Brain pericyte (primary cell): Measurements from ENCODE around the gene CT45A5.
"Not testable (repeated sequence)": the region's sequence is repeated elsewhere in the genome, so short reads cannot be mapped to it uniquely, and the experiment has no call there.

Source experiments
- DNase-seq: peaks from one replicate; pipeline ENCODE4 v3.0.0-alpha.2; 2012; ENCODE audit warnings: low read depth, low spot score

CT45A5 gene, protein sequence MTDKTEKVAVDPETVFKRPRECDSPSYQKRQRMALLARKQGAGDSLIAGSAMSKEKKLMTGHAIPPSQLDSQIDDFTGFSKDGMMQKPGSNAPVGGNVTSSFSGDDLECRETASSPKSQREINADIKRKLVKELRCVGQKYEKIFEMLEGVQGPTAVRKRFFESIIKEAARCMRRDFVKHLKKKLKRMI

DNA sequence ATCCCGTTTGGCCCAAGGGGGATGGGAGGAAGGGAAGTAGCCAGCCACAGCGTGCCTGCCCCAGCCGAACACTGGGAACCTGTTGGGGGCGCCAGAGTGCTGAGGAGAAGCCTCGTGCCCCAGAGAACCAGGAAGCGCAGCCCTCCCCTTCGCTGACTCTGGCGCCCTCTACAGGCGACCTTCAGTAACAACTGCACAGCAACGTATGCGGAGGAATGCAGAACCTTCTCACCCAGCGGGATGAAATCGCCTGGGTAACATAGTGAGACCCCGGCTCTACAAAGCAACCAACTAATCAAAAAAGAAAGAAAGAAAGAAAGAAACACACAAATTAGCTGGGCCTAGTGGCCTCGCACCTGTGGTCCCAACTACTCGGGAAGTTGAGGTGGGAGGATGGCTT is at the start of gene CT45A5:
Gene CT45A5 (minus strand): TSS at position 101 of the 400 bp plus-strand sequence. CDS start 3,774 bp downstream, outside the sequence.
- DNase-seq = not testable (repeated sequence)

DNA sequence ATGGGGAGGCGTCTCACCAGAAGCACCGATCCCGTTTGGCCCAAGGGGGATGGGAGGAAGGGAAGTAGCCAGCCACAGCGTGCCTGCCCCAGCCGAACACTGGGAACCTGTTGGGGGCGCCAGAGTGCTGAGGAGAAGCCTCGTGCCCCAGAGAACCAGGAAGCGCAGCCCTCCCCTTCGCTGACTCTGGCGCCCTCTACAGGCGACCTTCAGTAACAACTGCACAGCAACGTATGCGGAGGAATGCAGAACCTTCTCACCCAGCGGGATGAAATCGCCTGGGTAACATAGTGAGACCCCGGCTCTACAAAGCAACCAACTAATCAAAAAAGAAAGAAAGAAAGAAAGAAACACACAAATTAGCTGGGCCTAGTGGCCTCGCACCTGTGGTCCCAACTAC is 34.6 kb upstream of the CT45A5 start, which contains the start of gene CT45A2:
Gene CT45A2 (minus strand): TSS at position 101 of the 400 bp plus-strand sequence. CDS start 3,747 bp downstream, outside the sequence.
- not testable (repeated sequence) for DNase-seq

DNA sequence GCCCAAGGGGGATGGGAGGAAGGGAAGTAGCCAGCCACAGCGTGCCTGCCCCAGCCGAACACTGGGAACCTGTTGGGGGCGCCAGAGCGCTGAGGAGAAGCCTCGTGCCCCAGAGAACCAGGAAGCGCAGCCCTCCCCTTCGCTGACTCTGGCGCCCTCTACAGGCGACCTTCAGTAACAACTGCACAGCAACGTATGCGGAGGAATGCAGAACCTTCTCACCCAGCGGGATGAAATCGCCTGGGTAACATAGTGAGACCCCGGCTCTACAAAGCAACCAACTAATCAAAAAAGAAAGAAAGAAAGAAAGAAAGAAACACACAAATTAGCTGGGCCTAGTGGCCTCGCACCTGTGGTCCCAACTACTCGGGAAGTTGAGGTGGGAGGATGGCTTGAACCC is 17.4 kb upstream of the CT45A5 start, which contains the start of gene CT45A6:
Gene CT45A6 (minus strand): TSS at position 101 of the 400 bp plus-strand sequence. CDS start 3,794 bp downstream, outside the sequence.
- not testable (repeated sequence) for DNase-seq

DNA sequence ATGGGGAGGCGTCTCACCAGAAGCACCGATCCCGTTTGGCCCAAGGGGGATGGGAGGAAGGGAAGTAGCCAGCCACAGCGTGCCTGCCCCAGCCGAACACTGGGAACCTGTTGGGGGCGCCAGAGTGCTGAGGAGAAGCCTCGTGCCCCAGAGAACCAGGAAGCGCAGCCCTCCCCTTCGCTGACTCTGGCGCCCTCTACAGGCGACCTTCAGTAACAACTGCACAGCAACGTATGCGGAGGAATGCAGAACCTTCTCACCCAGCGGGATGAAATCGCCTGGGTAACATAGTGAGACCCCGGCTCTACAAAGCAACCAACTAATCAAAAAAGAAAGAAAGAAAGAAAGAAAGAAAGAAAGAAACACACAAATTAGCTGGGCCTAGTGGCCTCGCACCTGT is 17.2 kb downstream of the CT45A5 start, which contains the start of gene CT45A3:
Gene CT45A3 (minus strand): TSS at position 101 of the 400 bp plus-strand sequence. CDS start 3,747 bp downstream, outside the sequence.
- not testable (repeated sequence) for DNase-seq

DNA sequence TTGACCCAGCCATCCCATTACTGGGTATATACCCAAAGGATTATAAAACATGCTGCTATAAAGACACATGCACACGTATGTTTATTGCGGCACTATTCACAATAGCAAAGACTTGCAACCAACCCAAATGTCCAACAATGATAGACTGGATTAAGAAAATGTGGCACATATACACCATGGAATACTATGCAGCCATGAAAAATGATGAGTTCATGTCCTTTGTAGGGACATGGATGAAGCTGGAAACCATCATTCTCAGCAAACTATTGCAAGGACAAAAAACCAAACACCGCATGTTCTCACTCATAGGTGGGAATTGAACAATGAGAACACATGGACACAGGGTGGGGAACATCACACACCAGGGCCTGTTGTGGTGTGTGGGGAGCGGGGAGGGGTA is 40.6 kb downstream of the CT45A5 start:
- DNase-seq = not testable (repeated sequence)

DNA sequence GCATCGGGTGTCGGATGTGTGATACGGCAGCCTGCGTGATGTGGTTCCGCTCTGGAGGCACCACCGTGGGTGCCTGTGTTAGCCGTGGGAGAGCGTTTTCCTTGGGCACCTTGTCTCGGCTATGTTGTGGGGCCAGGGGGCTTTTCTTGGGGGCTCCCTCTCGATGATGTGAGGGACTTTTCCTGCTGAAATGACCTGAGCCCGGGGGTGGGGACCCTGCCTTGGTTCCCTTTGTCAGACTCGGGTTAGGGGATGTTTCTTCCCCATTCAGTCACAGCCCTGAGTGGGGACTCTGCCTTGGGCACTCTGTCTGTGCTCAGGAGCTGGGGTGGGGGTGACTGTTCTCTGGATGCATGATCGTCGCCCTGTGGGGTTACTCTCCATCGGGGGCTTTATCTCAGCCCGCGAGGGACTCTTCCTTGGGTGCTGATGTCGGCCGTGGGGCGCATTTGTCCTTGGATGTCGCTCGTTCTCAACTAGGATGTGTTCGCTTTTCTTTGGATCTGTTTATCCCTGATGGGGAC is 44.0 kb downstream of the CT45A5 start:
- no peak for DNase-seq

DNA sequence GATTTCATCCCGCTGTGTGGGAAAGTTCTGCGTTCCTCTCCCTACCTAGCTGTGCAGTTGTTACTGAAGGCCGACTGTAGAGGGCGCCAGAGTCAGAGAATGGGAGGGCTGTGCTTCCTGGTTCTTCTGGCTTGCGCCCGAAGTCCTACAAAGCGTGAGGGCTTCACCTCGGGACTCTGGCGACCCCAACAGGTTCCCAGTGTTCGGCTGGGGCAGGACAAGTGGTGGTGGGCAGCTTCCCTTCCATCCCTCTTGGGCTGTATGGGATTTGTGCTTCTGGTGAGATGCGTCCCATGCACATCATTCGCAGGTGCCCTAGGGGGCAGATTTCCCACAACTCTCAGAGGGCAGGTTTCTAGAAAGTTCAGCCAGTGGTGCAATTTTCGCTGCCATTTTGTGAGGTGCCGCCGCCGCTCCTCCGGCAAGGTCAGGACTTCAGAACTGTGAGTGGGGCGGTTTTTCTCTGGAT is 44.6 kb downstream of the CT45A5 start:
- DNase-seq = no peak

DNA sequence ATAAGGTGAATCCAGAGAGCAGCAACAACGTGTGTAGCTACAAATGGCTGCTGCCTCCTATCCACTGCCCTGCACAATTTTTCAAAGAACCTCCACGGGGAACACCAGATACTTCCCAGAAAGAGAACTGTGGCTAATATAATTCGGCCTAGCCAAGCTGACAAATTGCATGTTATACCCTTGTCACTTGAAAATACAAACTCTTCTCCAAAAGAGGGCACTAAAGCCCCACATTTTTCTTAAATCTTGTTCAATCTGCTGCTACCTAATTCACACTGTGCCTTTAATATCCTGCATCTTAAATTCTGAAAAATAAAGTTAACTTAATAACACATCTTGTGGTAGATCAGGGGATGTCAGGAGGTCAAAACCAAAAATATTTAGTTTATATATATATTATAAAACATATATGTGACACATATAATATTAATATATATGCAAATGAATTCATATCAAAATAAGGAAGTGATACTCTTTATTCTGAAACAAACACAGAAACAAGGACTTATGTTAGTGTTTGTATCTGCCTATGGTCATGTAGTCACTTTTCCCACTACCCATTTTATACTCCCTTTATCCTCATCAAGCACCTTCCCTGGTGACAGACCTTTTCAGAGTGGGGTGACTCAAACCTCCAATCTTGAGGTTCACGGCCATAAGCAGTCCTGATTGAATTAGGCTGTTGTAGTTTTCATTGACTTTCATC is 47.8 kb downstream of the CT45A5 start:
- no peak for DNase-seq

DNA sequence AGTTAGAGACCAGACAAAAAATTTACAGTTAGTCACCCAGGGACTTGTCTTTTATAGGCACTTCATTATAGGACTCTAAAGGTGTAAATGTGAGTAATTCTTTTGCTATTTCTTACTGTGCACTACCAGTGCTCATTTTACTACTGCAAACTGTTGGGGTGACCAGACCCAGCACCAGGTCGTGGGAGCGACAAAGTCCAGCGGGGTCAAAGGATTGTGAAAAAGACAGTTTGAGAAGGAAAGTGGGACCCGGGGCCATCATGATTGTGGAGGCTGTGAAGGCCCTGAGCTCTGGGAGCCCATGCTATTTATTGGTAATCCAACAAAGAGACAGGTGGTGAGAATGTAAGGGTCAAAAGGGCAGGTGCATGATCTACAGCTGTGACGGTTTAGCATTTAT is 50.6 kb downstream of the CT45A5 start:
- not testable (repeated sequence) for DNase-seq
